ENCODE results near the gene THADA. TPM values are rescaled to one million over a fixed set of nuclear protein-coding genes. Genes with fewer than 3 reads are reported as not detected.
"Not testable (repeated sequence)": the region's sequence is repeated elsewhere in the genome, so short reads cannot be mapped to it uniquely, and the experiment has no call there.

THADA gene
- total RNA-seq, 4 donors from 2014 or later: 26.2 to 58.3 (median 29.7) TPM

DNA sequence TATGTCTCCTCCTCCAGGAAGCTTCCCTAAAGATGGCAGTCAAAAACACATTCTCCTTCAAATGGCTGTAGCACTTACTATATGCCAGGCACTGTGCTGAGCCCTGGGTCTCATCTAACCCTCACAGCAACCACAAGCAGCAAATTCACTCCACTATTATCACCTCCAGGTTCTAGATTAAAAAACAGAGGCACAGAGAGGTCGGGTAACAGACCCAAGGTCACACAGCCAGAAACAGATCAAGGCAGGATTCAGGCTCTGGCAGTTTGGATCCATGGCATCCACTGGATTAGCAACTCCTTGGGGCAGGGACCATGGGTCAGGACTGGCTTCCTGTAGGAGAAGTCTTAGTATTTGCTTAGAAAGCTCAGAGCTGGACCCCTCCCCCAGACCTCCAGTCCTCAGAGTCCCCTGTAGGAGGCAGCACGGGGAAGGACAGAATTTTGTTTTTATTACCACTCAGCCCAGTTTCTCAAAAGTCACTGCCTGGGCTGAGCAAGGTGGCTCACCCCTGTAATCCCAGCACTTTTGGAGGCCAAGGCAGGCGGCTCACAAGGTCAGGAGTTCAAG lies 403.8 kb downstream of the THADA start:
- no peak for DNase-seq (ENCODE audit: low spot score in 2 of 2)
- TF ChIP-seq, protein P1, sequence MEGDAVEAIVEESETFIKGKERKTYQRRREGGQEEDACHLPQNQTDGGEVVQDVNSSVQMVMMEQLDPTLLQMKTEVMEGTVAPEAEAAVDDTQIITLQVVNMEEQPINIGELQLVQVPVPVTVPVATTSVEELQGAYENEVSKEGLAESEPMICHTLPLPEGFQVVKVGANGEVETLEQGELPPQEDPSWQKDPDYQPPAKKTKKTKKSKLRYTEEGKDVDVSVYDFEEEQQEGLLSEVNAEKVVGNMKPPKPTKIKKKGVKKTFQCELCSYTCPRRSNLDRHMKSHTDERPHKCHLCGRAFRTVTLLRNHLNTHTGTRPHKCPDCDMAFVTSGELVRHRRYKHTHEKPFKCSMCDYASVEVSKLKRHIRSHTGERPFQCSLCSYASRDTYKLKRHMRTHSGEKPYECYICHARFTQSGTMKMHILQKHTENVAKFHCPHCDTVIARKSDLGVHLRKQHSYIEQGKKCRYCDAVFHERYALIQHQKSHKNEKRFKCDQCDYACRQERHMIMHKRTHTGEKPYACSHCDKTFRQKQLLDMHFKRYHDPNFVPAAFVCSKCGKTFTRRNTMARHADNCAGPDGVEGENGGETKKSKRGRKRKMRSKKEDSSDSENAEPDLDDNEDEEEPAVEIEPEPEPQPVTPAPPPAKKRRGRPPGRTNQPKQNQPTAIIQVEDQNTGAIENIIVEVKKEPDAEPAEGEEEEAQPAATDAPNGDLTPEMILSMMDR (IDR thresholded peaks at IDR 0.05): no peak
- TF ChIP-seq POLR2A (IDR thresholded peaks at IDR 0.05) (no peak), POLR2AphosphoS5 (IDR thresholded peaks at IDR 0.05) (no peak), EP300 (IDR thresholded peaks at IDR 0.05) (no peak)
- H3K9me3 ChIP-seq: no peaks in the 10 kb centered on the region
- no peaks in the 10 kb centered on the region for H3K27me3 ChIP-seq
- H3K4me1 ChIP-seq: peaks cover 3% of the 10 kb centered on the region
- no peak overlapping the region for H3K27ac ChIP-seq
- WGBS: 91% methylated on average over 3 of the region's 3 CpGs
- no peak overlapping the region for H3K4me3 ChIP-seq
- no peaks in the 10 kb centered on the region for H3K36me3 ChIP-seq

DNA sequence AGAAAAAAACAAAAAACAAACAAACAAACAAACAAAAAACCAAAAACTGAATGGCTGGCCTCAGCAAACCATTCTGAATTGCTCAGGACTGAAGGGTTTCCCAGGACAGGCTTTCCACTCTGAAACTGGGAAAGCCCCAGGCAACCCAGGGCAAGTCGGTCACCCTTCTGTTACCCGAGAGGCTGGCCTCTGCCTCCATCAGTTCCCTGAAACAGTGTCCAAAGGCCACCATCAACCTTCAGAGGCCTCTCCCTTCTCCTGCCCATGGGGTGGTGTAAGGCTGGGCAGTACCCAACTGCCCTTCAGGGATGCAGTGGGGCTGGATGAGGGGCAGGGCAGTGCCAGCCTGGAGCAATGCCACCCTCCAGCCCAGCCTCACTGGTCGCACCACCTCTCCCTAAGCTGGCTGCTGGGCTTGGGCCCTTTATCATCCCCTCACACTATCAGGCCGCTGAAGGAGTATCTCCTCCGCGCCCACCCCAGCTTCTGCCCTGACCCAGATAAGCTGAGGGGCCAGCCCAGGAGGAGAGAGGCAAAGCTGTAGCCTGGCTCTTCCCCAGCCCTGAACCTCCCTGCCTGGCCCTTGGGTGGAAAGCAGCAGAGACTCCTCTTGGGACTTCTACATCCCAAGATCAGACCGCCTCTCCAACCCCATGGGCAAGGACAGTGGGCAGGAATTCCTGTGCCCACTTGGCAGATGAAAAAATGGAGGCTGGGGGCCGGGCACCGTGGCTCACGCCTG lies 405.4 kb downstream of the THADA start:
- Histone ChIP-seq H3K36me3 (no peaks in the 10 kb centered on the region), H3K27me3 (no peaks in the 10 kb centered on the region), H3K27ac (no peak overlapping the region), H3K9me3 (no peaks in the 10 kb centered on the region), H3K4me1 (peaks cover 7% of the 10 kb centered on the region), H3K4me3 (no peak overlapping the region)
- WGBS: 90% methylated on average over 7 of the region's 10 CpGs
- TF ChIP-seq POLR2A (IDR thresholded peaks at IDR 0.05) (no peak), EP300 (IDR thresholded peaks at IDR 0.05) (no peak), POLR2AphosphoS5 (IDR thresholded peaks at IDR 0.05) (no peak)
- TF ChIP-seq, protein P1 (IDR thresholded peaks at IDR 0.05): no peak
- DNase-seq (ENCODE audit: low spot score in 2 of 2): no peak

DNA sequence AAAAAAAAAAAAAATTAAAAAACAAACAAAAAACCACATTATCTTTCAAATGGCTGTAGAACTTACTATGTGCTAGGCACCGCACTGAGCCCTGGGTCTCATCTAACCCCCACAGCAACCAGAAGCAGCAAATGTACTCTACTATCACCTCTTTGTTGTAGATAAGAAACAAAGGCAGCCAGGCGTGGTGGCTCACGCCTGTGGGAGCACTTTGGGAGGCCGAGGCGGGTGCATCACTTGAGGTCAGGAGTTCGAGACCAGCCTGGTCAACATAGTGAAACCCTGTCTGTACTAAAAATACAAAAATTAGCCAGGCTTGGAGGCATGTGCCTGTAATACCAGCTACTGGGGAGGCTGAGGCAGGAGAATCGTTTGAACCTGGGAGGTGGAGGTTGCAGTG lies 406.0 kb downstream of the THADA start:
- 99% methylated on average over 7 of the region's 7 CpGs for WGBS
- not testable (repeated sequence) for H3K9me3 ChIP-seq; H3K27ac ChIP-seq; H3K4me1 ChIP-seq; DNase-seq (ENCODE audit: low spot score in 2 of 2); H3K36me3 ChIP-seq; H3K4me3 ChIP-seq; H3K27me3 ChIP-seq

DNA sequence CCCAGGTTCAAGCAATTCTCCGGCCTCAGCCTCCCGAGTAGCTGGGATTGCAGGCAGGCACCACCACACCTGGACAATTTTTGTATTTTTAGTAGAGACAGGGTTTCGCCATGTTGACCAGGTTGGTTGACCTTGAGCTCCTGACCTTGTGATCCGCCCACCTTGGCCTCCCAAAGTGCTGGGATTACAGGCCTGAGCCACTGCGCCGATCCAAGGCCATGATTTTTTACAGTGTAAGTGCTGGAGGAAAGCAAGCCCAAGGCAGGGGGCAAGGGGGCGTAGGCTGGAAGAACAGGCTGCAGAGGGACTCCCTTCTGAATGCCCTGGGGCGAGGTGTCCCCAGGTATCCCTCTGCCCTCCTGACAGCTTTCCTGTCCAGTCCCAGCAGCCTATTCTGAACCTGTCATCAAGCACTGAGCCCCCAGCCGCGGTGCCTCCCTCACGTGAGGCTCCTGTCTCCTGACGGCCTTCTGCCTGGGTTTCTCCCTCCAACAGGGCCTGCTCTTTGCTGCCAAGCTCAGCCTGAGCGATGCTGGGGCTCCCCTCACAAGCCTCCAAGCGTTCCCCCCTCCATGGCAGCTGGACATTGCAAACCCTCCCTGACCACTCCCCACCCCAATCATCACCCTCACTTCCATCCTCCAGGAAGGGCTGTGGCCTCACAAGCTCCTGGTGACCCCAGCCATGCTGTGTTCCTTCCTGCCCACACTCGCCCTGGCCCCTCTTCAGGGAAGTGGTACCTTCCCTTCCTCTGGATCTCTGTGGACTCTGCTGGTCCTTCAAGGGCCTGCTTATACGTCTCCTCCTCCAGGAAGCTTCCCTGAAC lies 407.1 kb downstream of the THADA start:
- Histone ChIP-seq H3K4me1 (peaks cover 5% of the 10 kb centered on the region), H3K27me3 (no peaks in the 10 kb centered on the region), H3K36me3 (no peaks in the 10 kb centered on the region), H3K9me3 (no peaks in the 10 kb centered on the region), H3K4me3 (no peak overlapping the region), H3K27ac (no peak overlapping the region)
- TF ChIP-seq, protein P1 (IDR thresholded peaks at IDR 0.05): no peak
- TF ChIP-seq POLR2AphosphoS5 (IDR thresholded peaks at IDR 0.05): no peak
- no peak for TF ChIP-seq EP300 (IDR thresholded peaks at IDR 0.05)
- no peak for TF ChIP-seq POLR2A (IDR thresholded peaks at IDR 0.05)
- WGBS: 91% methylated on average over 11 of the region's 16 CpGs
- DNase-seq (ENCODE audit: low spot score in 2 of 2): no peak

DNA sequence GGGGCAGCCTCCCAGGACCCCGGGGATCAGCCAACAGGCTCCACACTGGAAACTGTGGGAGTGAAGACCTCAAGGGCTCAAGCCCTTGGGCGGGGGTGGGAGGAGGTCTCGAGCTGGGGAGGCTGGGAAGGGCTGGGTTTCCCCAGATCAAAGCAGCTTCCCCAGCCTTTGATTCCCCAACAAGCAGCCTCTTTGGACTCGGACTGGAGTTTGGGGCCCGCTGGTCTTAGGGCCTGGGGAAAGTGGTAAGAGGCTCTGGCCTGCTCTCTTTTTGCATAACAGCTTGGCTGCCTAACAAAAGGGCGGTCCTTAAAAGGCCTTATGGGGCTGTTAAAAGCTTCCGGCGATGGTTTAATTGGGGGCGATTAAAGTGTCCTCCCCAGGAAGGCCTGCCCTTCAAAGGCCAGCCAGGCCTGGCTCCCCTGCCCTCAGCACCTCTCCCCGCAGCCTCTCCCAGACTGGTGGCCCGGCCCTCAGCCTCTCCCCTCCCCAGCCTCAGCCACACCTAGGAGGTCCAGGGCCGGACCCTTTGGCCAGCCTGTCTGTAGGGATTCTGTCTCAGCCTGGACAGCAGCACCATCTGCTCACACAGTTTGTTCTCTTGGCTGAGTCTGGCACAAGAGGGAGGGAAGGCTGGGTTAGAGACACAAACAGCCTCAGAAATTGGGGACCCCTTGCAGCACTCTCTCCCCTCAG lies 409.0 kb downstream of the THADA start:
- no peaks in the 10 kb centered on the region for H3K9me3 ChIP-seq
- H3K4me3 ChIP-seq: no peak overlapping the region
- TF ChIP-seq, protein P1 (IDR thresholded peaks at IDR 0.05): no peak
- TF ChIP-seq EP300 (IDR thresholded peaks at IDR 0.05) (no peak), POLR2AphosphoS5 (IDR thresholded peaks at IDR 0.05) (no peak), POLR2A (IDR thresholded peaks at IDR 0.05) (no peak)
- no peaks in the 10 kb centered on the region for H3K27me3 ChIP-seq
- H3K27ac ChIP-seq: no peak overlapping the region
- no peaks in the 10 kb centered on the region for H3K36me3 ChIP-seq
- H3K4me1 ChIP-seq: peaks cover 5% of the 10 kb centered on the region
- no peak for DNase-seq (ENCODE audit: low spot score in 2 of 2)
- WGBS: 77% methylated on average over 5 of the region's 12 CpGs

Data from suprapubic skin (tissue), 4 donors.